CD4-positive, alpha-beta T cell treated with Interleukin-10 for 1 hour (primary cell): Measurements from ENCODE around the gene HOXA5.
A peak's percentile ranks its signal among the peaks of the same experiment; 100 is the strongest.

Experiments
- DNase-seq: peaks from one replicate; pipeline ENCODE4 v3.0.0-alpha.2; 2020

HOXA5 gene

GRCh38 chr7:27170426-27171324, 27.2 kb upstream of the HOXA5 start:
- DNase-seq, result no peak

GRCh38 chr7:27169658-27170425, 26.4 kb upstream of the HOXA5 start:
- no peak for DNase-seq

- no peak for DNase-seq
Observed at GRCh38 chr7:27168265-27168947, 24.9 kb upstream of the HOXA5 start.

GRCh38 chr7:27167916-27168264, 24.4 kb upstream of the HOXA5 start:
- DNase-seq, result no peak

- DNase-seq, result no peak
Observed at GRCh38 chr7:27166531-27167505, 23.3 kb upstream of the HOXA5 start.

- DNase-seq, result no peak
Observed at GRCh38 chr7:27165996-27166530, 22.6 kb upstream of the HOXA5 start.

- DNase-seq, result no peak
Observed at GRCh38 chr7:27165089-27165995, 21.9 kb upstream of the HOXA5 start, which contains the start of gene HOXA9. Gene HOXA9 (minus strand): TSS chr7:27165537. CDS start chr7:27165457, 80 bp downstream.

- no peak for DNase-seq
Observed at GRCh38 chr7:27164367-27165088, 21.0 kb upstream of the HOXA5 start.

GRCh38 chr7:27164045-27164366, 20.5 kb upstream of the HOXA5 start:
- no peak for DNase-seq

GRCh38 chr7:27163288-27164044, 20.0 kb upstream of the HOXA5 start:
- DNase-seq, result no peak

GRCh38 chr7:27162561-27163287, 19.2 kb upstream of the HOXA5 start:
- DNase-seq, result no peak

GRCh38 chr7:27161721-27162560, 18.5 kb upstream of the HOXA5 start:
- no peak for DNase-seq

- DNase-seq, result no peak
Observed at GRCh38 chr7:27161214-27161720, 17.8 kb upstream of the HOXA5 start.

- peak; percentile 86 for DNase-seq
Observed at GRCh38 chr7:27160546-27161213, 17.2 kb upstream of the HOXA5 start.

GRCh38 chr7:27160145-27160545, 16.7 kb upstream of the HOXA5 start:
- no peak for DNase-seq

GRCh38 chr7:27159266-27160144, 16.0 kb upstream of the HOXA5 start:
- no peak for DNase-seq
